Ammon's horn (tissue), 1 donor: ENCODE data around the gene CDH9.
A peak's percentile ranks its signal among the peaks of the same experiment; 100 is the strongest.
"Not testable (repeated sequence)": the region's sequence is repeated elsewhere in the genome, so short reads cannot be mapped to it uniquely, and the experiment has no call there.

ENCODE experiments used
- DNase-seq: peaks from one replicate; pipeline ENCODE4 v3.0.0-alpha.2; 2016; ENCODE audit warnings: low spot score

CDH9 gene

DNA sequence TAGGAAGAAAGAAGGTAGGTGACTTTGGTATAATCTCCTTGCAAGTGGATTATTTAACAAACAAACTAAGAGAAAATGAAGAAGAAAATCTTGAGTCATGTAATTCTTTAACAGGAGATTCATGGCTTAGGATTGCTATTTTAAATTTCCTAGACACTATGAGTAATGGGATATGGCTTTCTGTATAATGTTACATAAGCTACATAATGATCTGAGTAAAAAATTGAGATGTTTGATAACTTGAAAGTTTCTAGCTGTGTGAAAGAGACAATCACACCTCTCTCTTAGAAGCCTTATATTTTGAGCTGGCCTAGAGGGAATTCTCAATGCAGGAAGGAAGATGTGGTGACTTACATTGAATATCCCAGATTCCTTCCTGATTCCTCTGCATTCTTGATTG, 92.5 kb downstream of the CDH9 start:
- no peak for DNase-seq

DNA sequence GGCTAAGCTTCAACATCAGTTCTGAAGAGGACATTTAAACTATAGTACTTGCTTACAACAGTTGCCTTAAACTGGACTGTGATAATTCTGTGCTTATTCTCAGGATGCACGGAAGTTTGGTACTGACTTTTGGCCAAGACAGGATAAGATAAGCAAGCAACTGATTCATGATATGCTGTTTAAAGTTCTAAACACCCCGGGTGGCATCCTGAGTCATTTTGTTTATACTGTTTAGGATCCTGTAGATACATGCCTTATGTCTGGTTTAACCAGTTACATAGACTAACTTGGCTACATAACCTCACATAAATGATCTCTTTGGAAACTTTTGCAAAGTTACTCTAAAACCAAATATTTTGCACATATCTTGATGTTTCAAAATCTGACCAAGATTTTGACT, 95.9 kb downstream of the CDH9 start:
- no peak for DNase-seq

DNA sequence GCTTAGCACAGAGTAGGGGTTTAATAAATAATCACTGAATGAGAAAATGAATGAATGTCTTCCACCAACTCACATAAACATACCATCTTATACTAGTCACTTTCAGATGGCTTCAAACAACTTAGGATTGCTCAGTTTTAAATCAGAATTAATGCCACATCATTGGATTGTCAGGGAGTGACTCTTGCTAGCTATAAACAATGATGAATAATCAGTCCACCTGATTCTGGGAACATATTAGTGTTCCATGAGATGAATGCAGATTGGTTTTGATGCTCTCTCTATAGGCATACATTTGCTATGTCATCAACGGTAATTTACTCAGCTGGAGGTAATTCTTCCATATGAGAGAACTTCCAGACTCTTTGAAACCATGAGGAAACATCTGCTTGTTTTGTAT, 97.4 kb downstream of the CDH9 start:
- no peak for DNase-seq

DNA sequence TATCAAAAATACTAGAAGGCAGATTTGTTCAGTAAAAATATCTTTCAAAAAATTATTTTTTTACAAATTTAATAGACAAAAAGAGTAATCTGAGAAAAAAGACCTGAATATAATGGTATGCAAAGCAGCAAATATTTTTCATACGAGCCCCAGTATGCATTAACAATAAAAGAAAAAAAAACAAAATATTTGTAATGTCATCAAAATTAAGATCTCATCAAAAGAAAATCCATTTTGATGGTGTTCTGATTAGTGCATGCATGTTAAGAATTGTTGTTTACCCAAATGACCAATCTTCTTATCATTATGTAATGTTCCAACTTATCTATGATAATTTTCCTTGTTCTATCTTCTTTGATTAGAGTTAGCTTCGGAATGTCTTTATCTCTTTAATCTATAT, 106.1 kb downstream of the CDH9 start:
- DNase-seq: no peak

DNA sequence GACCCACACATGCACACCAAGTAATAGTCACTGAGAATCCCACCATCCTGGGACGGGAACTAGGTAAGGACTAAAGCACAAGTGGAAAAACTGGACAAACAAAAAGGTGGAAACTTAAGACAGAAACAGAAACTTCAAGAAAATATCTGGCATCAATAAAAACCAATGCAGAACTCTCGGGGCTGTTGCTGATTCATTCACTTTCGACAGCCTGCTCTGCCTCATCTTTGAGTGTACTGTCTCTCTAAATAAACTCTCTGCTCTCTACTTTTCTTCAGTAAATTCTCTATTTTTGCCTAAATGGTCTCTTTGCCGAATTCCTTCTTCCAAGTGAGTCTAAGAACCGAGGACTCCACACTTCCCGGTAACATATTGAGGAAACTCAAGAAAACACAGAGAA, 116.9 kb downstream of the CDH9 start:
- DNase-seq: no peak

DNA sequence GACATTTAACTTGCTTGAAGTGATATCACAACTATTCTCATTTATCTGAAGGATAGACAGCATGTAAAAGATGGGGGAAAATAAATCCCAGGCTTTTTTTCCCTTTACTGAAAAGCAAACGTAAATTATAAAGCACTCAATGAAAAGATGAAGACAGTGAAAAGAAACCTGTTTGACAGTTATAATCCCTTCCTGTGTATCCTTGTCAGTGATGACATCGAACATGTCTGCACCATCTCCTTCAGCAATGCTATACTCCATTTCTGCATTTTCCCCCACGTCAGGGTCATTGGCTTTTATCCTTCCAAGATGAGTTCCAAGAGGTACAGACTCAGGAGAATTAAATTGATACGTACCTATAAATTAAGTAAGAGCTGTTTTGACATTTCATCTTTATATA, 134.9 kb downstream of the CDH9 start:
- DNase-seq: no peak

DNA sequence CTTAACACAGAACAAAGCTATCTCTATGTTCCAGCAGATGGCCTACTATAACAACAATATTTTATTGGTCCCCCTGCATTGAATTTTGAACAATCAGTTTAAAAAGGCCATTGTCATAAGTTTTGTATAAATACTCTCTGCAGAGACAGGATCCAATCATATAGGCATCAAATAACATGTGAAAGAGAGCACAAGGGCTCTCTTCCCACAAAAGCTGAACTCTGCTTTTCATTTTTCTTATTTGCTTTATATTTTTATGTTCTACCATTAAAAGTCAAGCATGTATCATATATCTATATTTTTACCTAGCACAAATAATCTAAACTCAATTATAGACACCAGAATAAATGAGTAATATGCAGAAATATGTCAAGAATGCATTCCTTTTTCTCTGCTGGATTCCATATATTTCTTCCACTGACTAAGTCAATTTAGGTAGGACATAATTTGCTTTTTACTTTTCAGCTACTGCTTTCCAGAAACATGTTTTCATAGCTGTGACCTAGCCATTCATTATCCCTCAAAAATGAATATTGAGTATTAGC, 143.6 kb downstream of the CDH9 start:
- DNase-seq: no peak

DNA sequence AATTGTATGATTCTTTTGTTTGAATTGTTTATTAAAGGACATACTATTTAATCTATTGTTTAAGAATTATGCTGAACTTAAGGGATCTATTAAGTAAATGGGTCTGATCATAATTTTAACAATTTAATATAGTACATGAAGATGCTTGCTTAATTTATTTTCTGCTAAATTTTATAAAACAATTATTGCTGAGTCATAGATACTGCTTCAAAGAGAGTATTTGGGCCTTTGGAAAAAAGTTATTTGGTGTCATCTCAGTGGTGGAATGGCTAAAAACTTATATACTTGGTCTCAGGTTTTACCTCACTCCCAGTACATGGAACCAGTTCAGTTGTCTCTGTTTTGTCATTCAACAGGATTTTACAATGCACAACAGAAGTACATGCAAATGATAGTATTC, 145.3 kb downstream of the CDH9 start:
- no peak for DNase-seq

DNA sequence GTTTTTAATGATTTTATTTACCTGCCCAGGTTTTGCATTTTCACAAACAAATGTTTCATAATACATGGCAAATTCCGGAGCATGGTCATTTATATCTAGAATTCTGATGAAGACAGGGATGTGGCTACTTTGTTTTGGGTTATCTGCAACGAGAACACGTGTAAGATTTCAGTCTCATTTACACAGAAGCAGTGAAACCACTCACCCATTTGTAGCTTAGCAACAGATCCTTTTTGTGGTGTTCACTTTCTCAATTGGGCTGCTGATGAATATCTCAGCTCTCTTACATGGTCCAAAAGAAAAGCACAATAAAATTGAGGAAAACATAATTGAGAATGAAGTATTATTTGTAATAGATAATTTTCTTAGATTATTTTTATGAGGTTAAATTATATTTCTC, 148.6 kb downstream of the CDH9 start:
- peak; percentile 21 for DNase-seq

DNA sequence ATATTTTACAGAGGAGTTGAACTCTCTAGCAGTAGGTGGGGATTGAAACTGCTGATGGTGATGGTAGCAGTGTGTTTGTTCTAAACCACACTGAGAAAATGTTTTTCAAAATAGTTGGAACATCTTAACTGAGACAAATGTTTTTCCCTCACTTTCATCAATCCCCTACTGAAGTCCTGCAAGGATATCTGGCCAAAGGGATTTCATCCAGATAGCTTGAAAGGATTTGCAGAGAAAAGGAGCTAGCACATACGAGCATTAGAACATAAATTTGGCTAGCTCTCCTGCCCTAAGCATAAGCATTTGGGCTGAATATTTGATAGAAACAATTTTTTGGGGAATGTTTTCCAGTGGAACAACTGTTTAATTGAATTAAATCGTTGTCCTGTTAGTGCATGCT, 153.9 kb downstream of the CDH9 start:
- DNase-seq: no peak

DNA sequence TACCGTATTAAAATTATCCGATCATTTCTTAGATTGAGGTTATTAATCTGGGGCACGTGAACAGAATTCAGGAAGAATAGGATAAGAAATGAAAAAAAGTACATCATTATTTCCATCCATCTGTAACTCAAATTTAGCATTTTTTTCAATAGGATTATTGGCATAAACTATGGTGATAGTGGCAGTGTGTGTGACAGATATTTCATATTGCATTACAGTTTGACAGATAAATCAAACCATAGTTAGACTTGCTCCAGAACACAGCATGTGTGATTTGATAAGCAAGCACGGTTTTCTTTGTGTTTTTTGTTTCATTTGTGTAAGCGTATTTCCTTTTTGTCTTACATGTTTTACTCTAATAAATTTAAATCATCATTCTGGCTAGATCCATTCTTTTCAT, 155.0 kb downstream of the CDH9 start:
- no peak for DNase-seq

DNA sequence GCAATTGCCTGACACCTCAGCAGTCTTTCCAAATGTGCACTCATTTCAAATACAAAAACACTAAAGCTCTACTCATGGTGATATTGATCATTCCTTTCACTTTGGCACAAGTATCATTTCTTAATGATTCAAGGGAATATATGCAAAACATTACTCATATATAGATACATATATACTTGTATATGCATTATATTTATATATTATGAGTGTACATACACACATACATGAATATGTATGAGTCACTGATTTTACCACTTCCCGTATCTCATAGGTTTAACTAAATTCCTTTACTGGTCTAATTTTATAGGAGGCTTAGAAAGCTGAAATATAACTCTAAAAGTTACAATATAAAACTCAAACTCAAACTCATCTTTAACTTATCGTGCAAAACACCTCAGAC, 156.5 kb downstream of the CDH9 start:
- no peak for DNase-seq

DNA sequence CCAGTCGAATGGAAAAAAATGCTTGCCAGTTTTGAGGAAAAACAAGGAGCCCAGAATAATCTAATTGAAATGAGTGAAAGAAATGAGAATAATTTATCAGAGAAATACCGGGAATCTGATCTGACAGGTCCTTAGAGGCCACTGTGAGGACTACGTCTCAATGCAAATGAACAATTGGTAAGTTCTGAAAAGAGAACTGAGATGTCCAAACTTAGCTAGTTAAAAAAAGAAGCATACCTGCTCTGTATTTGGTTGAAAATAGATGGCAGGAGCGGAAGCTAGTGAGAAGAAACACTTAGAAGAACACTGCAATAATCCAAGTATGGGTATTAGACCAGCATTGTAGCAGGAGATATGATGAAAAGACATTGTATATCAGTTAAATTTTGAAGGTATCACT, 161.2 kb downstream of the CDH9 start:
- no peak for DNase-seq

DNA sequence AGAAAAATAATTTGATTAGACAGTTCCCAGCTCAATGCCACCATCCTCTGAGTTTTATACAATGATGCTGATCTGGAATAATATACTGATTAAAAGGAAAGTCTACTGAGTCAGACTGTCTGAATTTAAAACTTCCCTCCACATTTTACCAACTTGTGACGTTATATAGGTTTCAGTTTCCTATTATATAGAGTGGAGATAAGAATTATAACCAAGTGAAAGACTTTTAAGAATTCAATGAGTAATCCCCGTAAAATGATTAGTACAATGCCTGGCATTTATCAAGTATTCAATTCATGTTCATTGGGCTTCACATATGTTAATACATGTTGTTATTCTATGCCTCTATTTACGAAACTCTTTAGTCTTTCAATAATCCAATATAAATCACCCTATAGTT, 166.0 kb downstream of the CDH9 start:
- no peak for DNase-seq

DNA sequence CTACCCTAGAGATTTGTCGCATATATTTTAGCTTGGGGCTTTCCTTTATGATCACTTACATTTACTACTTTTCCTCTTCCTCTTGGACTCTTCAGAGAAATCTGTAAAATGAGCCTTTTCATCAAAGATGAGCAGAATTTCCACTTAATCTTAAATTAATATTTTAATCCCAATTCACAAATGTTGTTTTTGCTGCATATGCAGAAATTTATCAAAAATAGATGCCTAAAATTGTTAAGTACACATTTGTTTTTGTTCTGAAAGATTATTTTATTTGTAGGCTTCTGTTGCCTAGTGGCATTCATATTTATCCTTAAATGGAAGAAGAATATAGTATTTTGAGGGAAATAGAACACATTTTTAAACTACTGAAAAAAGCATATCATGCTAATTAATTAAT, 168.6 kb downstream of the CDH9 start:
- no peak for DNase-seq

DNA sequence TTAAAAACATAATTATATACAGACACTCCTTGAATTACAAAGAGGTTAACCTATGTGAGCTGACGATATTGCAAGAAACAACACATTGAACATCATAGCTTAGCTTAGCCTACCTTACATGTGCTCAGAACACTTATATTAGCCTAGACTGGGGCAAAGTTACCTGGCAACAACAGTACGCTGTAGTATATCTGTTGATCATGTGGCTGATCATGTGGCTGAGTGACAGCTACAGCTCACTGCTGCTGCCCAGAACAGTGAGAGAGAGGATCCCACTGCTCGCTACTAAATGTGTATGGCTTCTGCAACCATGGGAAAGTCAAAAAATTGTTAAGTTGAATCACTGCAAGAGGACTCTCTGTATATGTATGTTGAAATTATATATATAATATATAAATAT, 169.9 kb downstream of the CDH9 start:
- DNase-seq: no peak

DNA sequence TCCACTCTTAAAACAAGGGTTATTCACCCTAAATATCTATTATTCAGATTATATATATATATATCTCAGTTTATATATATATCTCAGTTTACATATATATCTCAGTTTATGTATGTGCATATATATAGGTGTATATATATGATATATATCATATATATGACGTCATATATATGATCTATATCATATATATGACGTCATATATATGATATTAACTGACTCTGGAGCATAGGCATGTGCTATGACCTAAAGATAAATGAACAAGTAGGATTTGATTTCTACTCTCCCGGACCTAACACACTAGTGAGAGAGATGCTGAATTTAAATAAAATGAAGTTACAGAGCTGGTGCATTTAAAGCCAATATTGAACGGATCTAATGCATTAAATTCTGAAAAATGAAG, 174.3 kb downstream of the CDH9 start:
- no peak for DNase-seq

DNA sequence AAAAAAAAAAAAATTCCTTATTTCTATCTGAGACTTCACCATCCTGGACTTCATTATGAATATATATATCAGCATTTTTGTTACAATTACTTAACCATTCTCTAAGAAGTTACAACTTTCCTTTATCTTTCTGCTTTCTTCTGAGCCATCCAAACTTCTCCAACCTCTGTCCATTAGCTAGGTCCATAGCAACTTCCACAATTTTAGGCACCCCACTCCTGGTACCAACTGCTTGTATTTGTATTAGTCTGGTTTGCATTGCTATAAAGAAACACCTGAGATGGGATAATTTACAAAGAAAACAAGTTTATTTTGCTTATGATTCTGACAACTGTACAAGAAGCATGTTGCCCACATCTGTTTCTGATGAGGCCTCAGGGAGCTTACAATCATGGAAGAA, 182.1 kb downstream of the CDH9 start:
- DNase-seq: no peak

DNA sequence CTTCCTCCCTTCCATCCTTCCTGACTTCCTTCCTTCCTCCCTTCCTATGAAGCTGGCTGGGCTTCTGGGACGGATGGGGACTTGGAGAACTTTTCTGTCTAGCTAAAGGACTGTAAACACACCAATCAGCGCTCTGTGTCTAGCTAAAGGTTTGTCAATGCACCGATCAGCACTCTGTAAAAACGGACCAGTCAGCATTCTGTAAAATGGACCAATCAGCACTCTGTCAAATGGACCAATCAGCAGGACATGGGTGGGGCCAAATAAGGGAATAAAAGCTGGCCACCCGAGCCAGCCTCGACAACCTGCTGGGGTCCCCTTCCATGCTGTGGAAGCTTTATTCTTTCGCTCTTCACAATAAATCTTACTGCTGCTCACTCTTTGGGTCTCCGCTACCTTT, 185.9 kb downstream of the CDH9 start:
- DNase-seq: not testable (repeated sequence)

DNA sequence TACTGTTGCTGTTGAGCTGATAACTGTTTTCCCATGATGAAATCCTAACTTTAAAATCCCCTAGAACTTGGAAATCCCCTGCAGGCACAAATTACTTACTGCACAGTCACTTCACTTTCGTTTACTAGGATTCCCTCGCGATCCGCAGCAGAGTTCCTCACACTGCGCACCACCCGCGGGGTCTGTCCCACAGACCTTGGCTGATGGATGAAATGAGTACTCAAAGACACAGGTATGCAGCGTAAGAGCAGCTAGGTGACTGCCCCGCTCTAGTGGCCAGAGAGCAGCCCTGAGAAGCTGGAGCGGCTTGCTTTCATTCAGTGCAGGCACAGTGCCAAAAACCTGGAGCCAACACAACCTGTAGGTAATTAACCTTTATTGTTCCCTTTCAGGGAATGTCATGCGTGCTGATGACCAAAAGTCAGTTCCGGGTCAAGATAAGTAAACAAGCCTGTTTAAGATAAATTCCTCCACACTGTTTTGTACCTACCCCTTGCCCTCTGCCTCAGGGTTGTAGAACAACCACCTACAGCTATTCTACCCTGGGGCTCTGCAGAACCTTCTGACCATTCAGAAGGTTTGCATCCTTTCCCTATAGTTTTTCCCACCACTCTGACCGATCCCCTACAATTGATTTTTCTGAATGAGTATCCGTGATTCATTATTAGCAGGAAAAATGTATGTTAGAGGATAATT, 191.2 kb downstream of the CDH9 start:
- DNase-seq: no peak

DNA sequence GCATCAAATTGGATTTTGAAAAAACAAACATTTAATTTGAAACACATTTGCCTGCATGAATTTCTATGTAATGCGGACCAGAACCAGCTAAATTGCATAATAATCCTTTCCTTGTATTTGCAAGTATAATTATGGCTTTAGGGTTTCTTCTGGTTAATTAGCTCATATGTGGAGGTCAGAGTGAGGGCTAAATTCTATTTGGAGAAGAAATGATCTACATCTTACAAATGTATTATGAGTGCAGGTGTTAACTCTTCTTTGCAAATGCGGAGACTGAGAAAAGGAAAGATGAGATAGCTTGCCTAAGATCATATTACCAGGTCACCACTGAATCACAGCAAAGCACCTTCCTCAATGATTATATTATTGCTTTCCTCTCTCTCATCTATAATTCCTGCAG, 194.7 kb downstream of the CDH9 start:
- DNase-seq: no peak

DNA sequence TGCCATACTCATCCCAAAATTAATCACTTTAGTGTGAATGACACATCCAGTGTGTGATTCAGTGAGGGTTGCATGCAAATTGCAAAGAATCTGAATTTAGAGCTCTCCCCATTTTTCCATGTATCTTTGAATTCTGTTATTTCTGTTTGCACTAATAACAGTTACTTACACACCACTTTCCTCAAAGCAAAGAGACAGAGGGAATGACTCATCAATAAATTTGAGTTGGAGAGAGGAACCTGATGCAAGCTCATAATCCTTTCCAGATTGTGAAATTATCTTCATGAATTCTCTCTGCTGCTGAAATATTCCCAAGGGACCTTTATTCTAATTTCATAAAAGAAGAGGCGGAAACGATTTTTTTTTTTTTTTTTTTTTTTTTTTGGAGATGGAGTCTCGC, 204.8 kb downstream of the CDH9 start:
- peak; percentile 2 for DNase-seq
